ENCODE results near the gene STON2. TPM values are rescaled to one million over a fixed set of nuclear protein-coding genes. Genes with fewer than 3 reads are reported as not detected.

Gene STON2
- total RNA-seq, 2 experiments from 2014 or later = not detected

- DNase-seq (no peak), ATAC-seq (ENCODE audit: poor library complexity) (no peak)
- ChIA-PET POLR2A (no interaction called here), CTCF (no interaction called here)
- peaks cover 0 to 4% of the 10 kb centered on the region in 2 experiments for H3K27me3 ChIP-seq (ENCODE audit: control insufficient read depth in 1 of 2, insufficient read depth in 2 of 2, low read length in 2 of 2)
- Mint-ChIP-seq H3K36me3 (ENCODE audit: low read depth) (no peaks in the 10 kb centered on the region), H3K4me3 (no peak overlapping the region), H3K27ac (no peak overlapping the region), H3K27me3 (peaks cover 18% of the 10 kb centered on the region), H3K4me1 (ENCODE audit: low read depth) (no peaks in the 10 kb centered on the region), H3K9me3 (peaks cover 5% of the 10 kb centered on the region)
- TF ChIP-seq CTCF (IDR thresholded peaks at IDR 0.05) = no peak
- H3K27ac ChIP-seq (ENCODE audit: low read depth in 1 of 2, low read length in 2 of 2) = no peak overlapping the region
- H3K36me3 ChIP-seq (ENCODE audit: insufficient read depth, low read length) = no peaks in the 10 kb centered on the region
- no peaks in the 10 kb centered on the region for H3K4me1 ChIP-seq (ENCODE audit: insufficient read depth, low read length)
- peaks cover 0 to 3% of the 10 kb centered on the region in 2 experiments for H3K9me3 ChIP-seq (ENCODE audit: control insufficient read depth in 1 of 2, insufficient read depth in 1 of 2, low read length in 2 of 2)
- intact Hi-C loops (cut with DNase I, micrococcal nuclease) = no loop called here
- H3K4me3 ChIP-seq (ENCODE audit: low read length) = no peak overlapping the region
These were observed 15.7 kb upstream of the STON2 start for GRCh38 chr14:81415781-81416180.

GRCh38 chr14:81414123-81414522 lies 14.0 kb upstream of the STON2 start:
- POLR2A ChIA-PET = no interaction called here
- CTCF ChIA-PET = no interaction called here

GRCh38 chr14:81412779-81413178 lies 12.7 kb upstream of the STON2 start:
- intact Hi-C loops (cut with DNase I, micrococcal nuclease) = no loop called here
- Histone ChIP-seq H3K27ac (ENCODE audit: low read depth in 1 of 2, low read length in 2 of 2) (no peak overlapping the region), H3K4me3 (ENCODE audit: low read length) (no peak overlapping the region), H3K4me1 (ENCODE audit: insufficient read depth, low read length) (no peaks in the 10 kb centered on the region), H3K36me3 (ENCODE audit: insufficient read depth, low read length) (no peaks in the 10 kb centered on the region), H3K27me3 (ENCODE audit: control insufficient read depth in 1 of 2, insufficient read depth in 2 of 2, low read length in 2 of 2) (peaks cover 3 to 8% of the 10 kb centered on the region in 2 experiments), H3K9me3 (ENCODE audit: control insufficient read depth in 1 of 2, insufficient read depth in 1 of 2, low read length in 2 of 2) (peaks cover 0 to 3% of the 10 kb centered on the region in 2 experiments)
- peaks cover 27% of the 10 kb centered on the region for H3K27me3 Mint-ChIP-seq
- H3K36me3 Mint-ChIP-seq (ENCODE audit: low read depth) = no peaks in the 10 kb centered on the region
- ChIA-PET CTCF (no interaction called here), POLR2A (no interaction called here)
- H3K27ac Mint-ChIP-seq = no peak overlapping the region
- peaks cover 5% of the 10 kb centered on the region for H3K9me3 Mint-ChIP-seq
- no peaks in the 10 kb centered on the region for H3K4me1 Mint-ChIP-seq (ENCODE audit: low read depth)
- H3K4me3 Mint-ChIP-seq = no peak overlapping the region
- TF ChIP-seq CTCF (IDR thresholded peaks at IDR 0.05) = no peak
- no peak for ATAC-seq (ENCODE audit: poor library complexity)
- no peak for DNase-seq

More at GRCh38 chr14:81414123-81414522, 14.0 kb upstream of the STON2 start:
- Histone ChIP-seq H3K4me1 (ENCODE audit: insufficient read depth, low read length) (no peaks in the 10 kb centered on the region), H3K9me3 (ENCODE audit: control insufficient read depth in 1 of 2, insufficient read depth in 1 of 2, low read length in 2 of 2) (peaks cover 0 to 3% of the 10 kb centered on the region in 2 experiments), H3K27me3 (ENCODE audit: control insufficient read depth in 1 of 2, insufficient read depth in 2 of 2, low read length in 2 of 2) (peaks cover 3 to 4% of the 10 kb centered on the region in 2 experiments), H3K27ac (ENCODE audit: low read depth in 1 of 2, low read length in 2 of 2) (no peak overlapping the region), H3K4me3 (ENCODE audit: low read length) (no peak overlapping the region), H3K36me3 (ENCODE audit: insufficient read depth, low read length) (no peaks in the 10 kb centered on the region)
- no peak overlapping the region for H3K4me3 Mint-ChIP-seq
- peaks cover 5% of the 10 kb centered on the region for H3K9me3 Mint-ChIP-seq
- H3K36me3 Mint-ChIP-seq (ENCODE audit: low read depth) = no peaks in the 10 kb centered on the region
- intact Hi-C loops (cut with DNase I, micrococcal nuclease) = no loop called here
- no peaks in the 10 kb centered on the region for H3K4me1 Mint-ChIP-seq (ENCODE audit: low read depth)
- H3K27me3 Mint-ChIP-seq = peaks cover 18% of the 10 kb centered on the region
- TF ChIP-seq CTCF (IDR thresholded peaks at IDR 0.05) = no peak
- ATAC-seq (ENCODE audit: poor library complexity) (no peak), DNase-seq (no peak)
- no peak overlapping the region for H3K27ac Mint-ChIP-seq
